Muscle of back (tissue), 11 donors: ENCODE measurements around the gene ELP1. TPM values are rescaled to one million over a fixed set of nuclear protein-coding genes. Genes with fewer than 3 reads are reported as not detected.

Source experiments
- DNase-seq, 3 donors: peaks; one replicate each; pipeline versions ENCODE4 v3.0.0 to v3.0.0-alpha.2; 2013
- polyA plus RNA-seq, 10 donors: library from polyadenylated mRNA; unstranded; fragments of 120-200 nt; gene quantifications; one replicate each; pipeline ENCODE4 v1.2.1, GENCODE V29; 2013; ENCODE audit not compliant: insufficient read length in 10 of 10

Gene ELP1
- polyA plus RNA-seq, 10 donors, result 27.0 to 35.8 (median 33.0) TPM

- no peak for DNase-seq
These were observed 51.7 kb downstream of the ELP1 start for GRCh38 chr9:108882052-108882888.

GRCh38 chr9:108880738-108881316 lies 53.1 kb downstream of the ELP1 start:
- no peak for DNase-seq

GRCh38 chr9:108877524-108877923 lies 56.4 kb downstream of the ELP1 start:
- no peak for DNase-seq

- DNase-seq, result no peak
These were observed 57.5 kb downstream of the ELP1 start for GRCh38 chr9:108876425-108876824.

- DNase-seq, result no peak
These were observed 59.7 kb downstream of the ELP1 start for GRCh38 chr9:108874058-108874788.

GRCh38 chr9:108869092-108869725 lies 64.7 kb downstream of the ELP1 start:
- no peak for DNase-seq

- DNase-seq, result no peak
These were observed 66.1 kb downstream of the ELP1 start for GRCh38 chr9:108867829-108868228.

GRCh38 chr9:108867116-108867515 lies 66.8 kb downstream of the ELP1 start:
- DNase-seq, result no peak

GRCh38 chr9:108866001-108866420 lies 67.9 kb downstream of the ELP1 start:
- no peak for DNase-seq

GRCh38 chr9:108865037-108865436 lies 68.9 kb downstream of the ELP1 start:
- no peak for DNase-seq

- no peak for DNase-seq
These were observed 69.5 kb downstream of the ELP1 start for GRCh38 chr9:108864446-108864845.

GRCh38 chr9:108863891-108864290 lies 70.0 kb downstream of the ELP1 start:
- no peak for DNase-seq

- no peak for DNase-seq
These were observed 71.9 kb downstream of the ELP1 start, which contains the start of gene ACTL7A for GRCh38 chr9:108861997-108862396. TSS of gene ACTL7A (plus strand) at chr9:108862266. CDS start at chr9:108862323, 57 bp downstream.

GRCh38 chr9:108861464-108861863 lies 72.5 kb downstream of the ELP1 start:
- no peak for DNase-seq

- DNase-seq, result no peak
These were observed 73.2 kb downstream of the ELP1 start for GRCh38 chr9:108860764-108861163.

GRCh38 chr9:108860354-108860753 lies 73.6 kb downstream of the ELP1 start:
- DNase-seq, result no peak

- DNase-seq, result no peak
These were observed 74.3 kb downstream of the ELP1 start for GRCh38 chr9:108859459-108860114.

- no peak for DNase-seq
These were observed 76.4 kb downstream of the ELP1 start for GRCh38 chr9:108857572-108857971.

- DNase-seq, result no peak
These were observed 78.0 kb downstream of the ELP1 start, which contains the start of gene ACTL7B for GRCh38 chr9:108855888-108856287. TSS of gene ACTL7B (minus strand) at chr9:108855986. CDS start at chr9:108855930, 56 bp downstream.

GRCh38 chr9:108855529-108855886 lies 78.4 kb downstream of the ELP1 start:
- DNase-seq, result no peak
